SK-N-SH treated with all-trans-retinoic acid at 6 μM for 48 hours (cell line): ENCODE data around the gene PLEKHF1.

Experiments used
- CSDC2 ChIP-seq: fragments of 250-450 bp; sonication (Bioruptor Pico); IDR thresholded peaks from 2 replicates; pipeline ENCODE4 v1.5.0; 2020; ENCODE audit warnings: mild to moderate bottlenecking, moderate library complexity
- GLIS3 ChIP-seq: fragments of 250-450 bp; sonication (Bioruptor Pico); IDR thresholded peaks from 2 replicates; pipeline ENCODE4 v1.5.0; 2020; ENCODE audit warnings: mild to moderate bottlenecking, moderate library complexity
- PATZ1 ChIP-seq: fragments of 250-450 bp; sonication (Bioruptor Pico); IDR thresholded peaks from 2 replicates; pipeline ENCODE4 v1.8.0; 2020; ENCODE audit warnings: mild to moderate bottlenecking, moderate library complexity, borderline replicate concordance
- PPARA ChIP-seq: fragments of 250-450 bp; sonication (Bioruptor Pico); IDR thresholded peaks from 2 replicates; pipeline ENCODE4 v1.5.0; 2020; ENCODE audit warnings: mild to moderate bottlenecking, borderline replicate concordance
- TSHZ2 ChIP-seq: fragments of 250-450 bp; sonication (Bioruptor Pico); IDR thresholded peaks from 2 replicates; pipeline ENCODE4 v1.5.0; 2020; ENCODE audit warnings: mild to moderate bottlenecking, moderate library complexity
- ZC3H10 ChIP-seq: fragments of 250-450 bp; sonication (Bioruptor Pico); IDR thresholded peaks from 2 replicates; pipeline ENCODE4 v1.5.1; 2021; ENCODE audit warnings: mild to moderate bottlenecking, moderate library complexity
- ZFP3 ChIP-seq: fragments of 250-450 bp; sonication (Bioruptor Pico); IDR thresholded peaks from 2 replicates; pipeline ENCODE4 v1.5.0; 2020; ENCODE audit warnings: mild to moderate bottlenecking, moderate library complexity

DNA sequence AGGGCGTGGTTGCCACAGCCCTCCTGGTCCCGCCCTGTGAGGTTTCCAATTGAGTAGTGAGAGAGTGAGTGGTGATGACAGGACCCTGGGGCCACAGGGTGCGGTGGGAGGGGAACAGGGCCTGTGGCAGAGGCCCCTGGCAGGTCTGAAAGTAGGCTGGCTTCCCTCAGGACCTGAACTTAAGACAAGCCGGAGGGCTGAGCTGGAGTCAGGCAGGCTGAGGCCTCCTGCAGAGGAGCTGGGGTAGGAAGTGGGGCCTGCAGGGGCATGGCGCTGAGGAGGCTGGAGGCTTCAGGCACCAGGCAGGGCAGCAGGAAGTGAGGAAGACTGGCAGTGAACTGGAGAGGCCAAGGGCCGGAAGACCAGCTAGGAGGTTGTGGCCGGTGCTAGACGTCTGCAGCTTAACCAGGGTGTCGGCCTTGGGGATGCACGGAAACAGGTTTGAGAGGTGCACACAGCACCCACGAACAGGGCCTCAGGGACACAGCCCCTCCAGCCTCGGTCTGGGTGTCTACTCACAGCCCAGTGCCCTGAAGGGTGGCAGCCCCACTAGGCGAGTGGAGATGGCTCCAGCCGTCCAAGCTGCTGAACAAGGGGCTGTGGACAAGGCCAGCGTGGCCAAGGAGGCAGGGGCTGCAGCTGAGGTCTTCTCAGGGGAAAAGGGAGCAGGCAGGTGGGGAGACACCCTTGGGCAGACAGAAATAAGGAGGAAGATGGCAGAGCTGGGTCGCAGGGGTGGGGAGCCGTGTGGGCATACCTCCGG, 41.4 kb upstream of the PLEKHF1 start:
- TF ChIP-seq PPARA (CRISPR knock-in tag) (no peak), ZFP3 (CRISPR knock-in tag) (no peak), CSDC2 (CRISPR knock-in tag) (no peak), PATZ1 (CRISPR knock-in tag) (no peak), GLIS3 (no peak), ZC3H10 (CRISPR knock-in tag) (no peak), TSHZ2 (no peak)
